ENCODE measurements around the gene CELSR2. TPM values are rescaled to one million over a fixed set of nuclear protein-coding genes. Genes with fewer than 3 reads are reported as not detected.
A peak's percentile ranks its signal among the peaks of the same experiment; 100 is the strongest.

Gene CELSR2
- total RNA-seq, 4 donors from 2014 or later, result 23.4 to 57.2 (median 39.9) TPM

DNA sequence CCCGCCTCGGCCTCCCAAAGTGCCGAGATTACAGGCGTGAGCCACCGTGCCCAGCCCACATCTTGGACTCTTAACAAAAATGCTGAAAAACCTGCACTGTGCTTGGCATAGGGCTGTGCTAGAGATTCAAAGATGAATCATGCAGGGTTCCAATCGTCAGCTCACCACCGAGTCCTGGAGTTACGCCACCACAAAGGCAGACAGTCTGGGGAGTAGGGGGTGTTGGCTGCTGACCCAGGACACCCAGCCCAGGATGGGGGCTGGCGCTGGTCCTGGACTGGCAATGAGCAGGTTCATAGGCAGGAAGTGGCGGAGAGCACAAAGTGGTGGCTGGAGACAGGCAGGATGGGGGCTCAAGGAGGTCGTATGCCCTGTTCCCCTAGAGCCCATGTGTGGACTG lies 17.6 kb downstream of the CELSR2 start:
- Histone ChIP-seq H3K36me3 (peaks cover 4 to 84% (median 17%) of the 10 kb centered on the region in 3 donors), H3K4me1 (peaks cover 11 to 45% (median 20%) of the 10 kb centered on the region in 3 donors), H3K4me3 (no peak overlapping the region), H3K27me3 (no peaks in the 10 kb centered on the region), H3K27ac (peak overlapping the region; percentile 75 to 83 (median 80)), H3K9me3 (no peaks in the 10 kb centered on the region)
- TF ChIP-seq POLR2A (IDR thresholded peaks at IDR 0.05) (no peak), CTCF (IDR thresholded peaks at IDR 0.05) (no peak)
- no peak for DNase-seq
- 51 to 59% methylated on average over 6 to 10 of the region's 11 CpGs for WGBS, 2 donors
- intact Hi-C loops (cut with DNase I), result no loop called here

DNA sequence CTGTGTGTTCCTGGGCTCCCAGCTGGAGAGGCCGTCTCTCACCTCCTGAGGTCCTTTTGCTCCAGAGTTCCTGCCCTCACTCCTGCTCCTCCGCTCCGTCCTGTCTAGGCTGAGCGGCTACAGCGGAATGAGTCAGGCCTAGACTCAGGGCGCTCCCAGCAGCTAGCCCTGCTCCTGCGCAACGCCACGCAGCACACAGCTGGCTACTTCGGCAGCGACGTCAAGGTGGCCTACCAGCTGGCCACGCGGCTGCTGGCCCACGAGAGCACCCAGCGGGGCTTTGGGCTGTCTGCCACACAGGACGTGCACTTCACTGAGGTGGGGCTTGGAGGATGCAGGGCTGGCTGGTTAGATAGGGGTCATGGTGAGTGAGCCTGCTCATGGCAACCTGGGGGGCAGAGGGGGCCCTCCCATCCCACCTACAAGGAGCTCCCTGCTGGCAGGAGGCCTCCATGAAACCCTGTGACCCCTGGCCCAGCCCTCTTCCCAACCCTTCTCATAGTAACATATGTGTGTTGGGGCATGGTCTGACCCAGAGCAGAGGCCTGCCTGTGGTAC lies 18.5 kb downstream of the CELSR2 start:
- Histone ChIP-seq H3K27ac (peak overlapping the region; percentile 75 to 83 (median 80)), H3K4me1 (peaks cover 6 to 42% (median 14%) of the 10 kb centered on the region in 3 donors), H3K4me3 (no peak overlapping the region), H3K27me3 (no peaks in the 10 kb centered on the region), H3K9me3 (no peaks in the 10 kb centered on the region), H3K36me3 (peaks cover 4 to 89% (median 17%) of the 10 kb centered on the region in 3 donors)
- TF ChIP-seq POLR2A (IDR thresholded peaks at IDR 0.05), result no peak
- no peak for TF ChIP-seq CTCF (IDR thresholded peaks at IDR 0.05)
- intact Hi-C loops (cut with DNase I), result no loop called here
- WGBS, 2 donors, result 50 to 86% methylated on average over 1 to 10 of the region's 17 CpGs
- no peak for DNase-seq

DNA sequence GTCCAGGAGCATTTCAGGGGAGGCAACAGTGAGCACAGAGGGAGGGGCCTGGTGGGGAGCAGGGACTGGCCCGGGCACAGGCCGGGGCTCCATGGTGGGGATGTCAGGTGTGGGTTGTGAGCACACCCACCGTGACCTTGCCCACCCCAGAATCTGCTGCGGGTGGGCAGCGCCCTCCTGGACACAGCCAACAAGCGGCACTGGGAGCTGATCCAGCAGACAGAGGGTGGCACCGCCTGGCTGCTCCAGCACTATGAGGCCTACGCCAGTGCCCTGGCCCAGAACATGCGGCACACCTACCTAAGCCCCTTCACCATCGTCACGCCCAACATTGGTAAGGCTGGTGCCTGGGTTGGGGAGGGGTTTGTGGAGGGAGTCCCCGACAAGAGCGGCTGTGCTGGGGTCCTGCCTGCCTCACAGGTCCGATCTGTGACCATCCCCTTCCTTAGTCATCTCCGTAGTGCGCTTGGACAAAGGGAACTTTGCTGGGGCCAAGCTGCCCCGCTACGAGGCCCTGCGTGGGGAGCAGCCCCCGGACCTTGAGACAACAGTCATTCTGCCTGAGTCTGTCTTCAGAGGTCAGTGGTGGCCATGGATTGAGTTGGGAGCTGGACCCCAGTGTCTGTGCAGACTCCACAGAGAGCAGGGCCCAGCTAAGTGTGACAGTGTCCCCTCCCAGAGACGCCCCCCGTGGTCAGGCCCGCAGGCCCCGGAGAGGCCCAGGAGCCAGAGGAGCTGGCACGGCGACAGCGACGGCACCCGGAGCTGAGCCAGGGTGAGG lies 19.3 kb downstream of the CELSR2 start:
- no peaks in the 10 kb centered on the region for H3K27me3 ChIP-seq
- no peak overlapping the region for H3K4me3 ChIP-seq
- intact Hi-C loops (cut with DNase I), result no loop called here
- TF ChIP-seq CTCF (IDR thresholded peaks at IDR 0.05), result no peak
- TF ChIP-seq POLR2A (IDR thresholded peaks at IDR 0.05), result no peak
- H3K36me3 ChIP-seq, result peaks cover 4 to 97% (median 17%) of the 10 kb centered on the region in 3 donors
- peaks cover 12 to 42% (median 15%) of the 10 kb centered on the region in 3 donors for H3K4me1 ChIP-seq
- 68 to 88% methylated on average over 4 to 9 of the region's 29 CpGs for WGBS, 2 donors
- H3K27ac ChIP-seq, result peak overlapping the region in 2 of 4 donors; percentile 82 to 83
- no peak for DNase-seq
- no peaks in the 10 kb centered on the region for H3K9me3 ChIP-seq

- DNase-seq, result no peak
Observed at GRCh38 chr1:109269212-109269980, 20.1 kb downstream of the CELSR2 start.

GRCh38 chr1:109269981-109270622 lies 20.8 kb downstream of the CELSR2 start:
- DNase-seq, result no peak
- H3K4me1 ChIP-seq, result peaks cover 22 to 47% (median 23%) of the 10 kb centered on the region in 3 donors
- H3K4me3 ChIP-seq, result no peak overlapping the region
- no peak overlapping the region for H3K27ac ChIP-seq
- peaks cover 0 to 84% (median 17%) of the 10 kb centered on the region in 3 donors for H3K36me3 ChIP-seq
- intact Hi-C loops (cut with DNase I), result no loop called here
- no peaks in the 10 kb centered on the region for H3K27me3 ChIP-seq
- TF ChIP-seq CTCF (IDR thresholded peaks at IDR 0.05), result no peak
- no peak for TF ChIP-seq POLR2A (IDR thresholded peaks at IDR 0.05)
- 92 to 93% methylated on average over 12 of the region's 17 CpGs for WGBS, 2 donors
- no peaks in the 10 kb centered on the region for H3K9me3 ChIP-seq

More at GRCh38 chr1:109269212-109269980, 20.1 kb downstream of the CELSR2 start:
- WGBS, 2 donors, result 76 to 83% methylated on average over 4 to 11 of the region's 33 CpGs
- H3K4me3 ChIP-seq, result no peak overlapping the region
- H3K27ac ChIP-seq, result no peak overlapping the region
- intact Hi-C loops (cut with DNase I), result no loop called here
- peaks cover 17 to 42% (median 17%) of the 10 kb centered on the region in 3 donors for H3K4me1 ChIP-seq
- no peak for TF ChIP-seq POLR2A (IDR thresholded peaks at IDR 0.05)
- H3K36me3 ChIP-seq, result peaks cover 4 to 91% (median 17%) of the 10 kb centered on the region in 3 donors
- no peaks in the 10 kb centered on the region for H3K27me3 ChIP-seq
- no peaks in the 10 kb centered on the region for H3K9me3 ChIP-seq

Measured in esophagus squamous epithelium (tissue), 5 donors.